HCT116 (cell line): Measurements from ENCODE around the gene DOCK4. TPM values are rescaled to one million over a fixed set of nuclear protein-coding genes. Genes with fewer than 3 reads are reported as not detected.

ENCODE experiments used
- ATAC-seq: fragments of 200-7000 bp; cut with Tn5 transposase; 2 replicates; pipeline ENCODE4 v1.9.1; 2020; ENCODE audit warnings: mild to moderate bottlenecking, moderate library complexity
- BruUV-seq: library from RNA; stranded (reverse); fragments of 400-500 nt; replicated peaks from 2 replicates; lab custom pipeline; 2021; lab: Mats Ljungman, UMichigan
- CTCF ChIA-PET: fragments of 300-600 bp; sonication (Branson Sonifier 250); formaldehyde crosslinking; loops from one replicate; lab custom pipeline; 2021; ENCODE audit warnings: antibody characterized with exemption; lab: Charles Lee
- POLR2A ChIA-PET: fragments of 300-600, 350-600 bp; sonication (Branson Sonifier 250); formaldehyde crosslinking; loops from one replicate; lab custom pipeline; 2021; ENCODE audit warnings: antibody characterized with exemption; lab: Charles Lee
- RAD21 ChIA-PET, 2 experiments: fragments of 300-600 bp; sonication (Branson Sonifier 250); formaldehyde crosslinking; loops; one replicate each; lab custom pipeline; 2023; ENCODE audit warnings: low total read pairs in 2 of 2; ENCODE audit not compliant: uncharacterized antibody in 2 of 2, unreplicated experiment in 2 of 2, low non-redundant PET in 1 of 2; lab: Charles Lee
- DNase-seq: peaks from one replicate; pipeline ENCODE4 v3.0.0-alpha.2; 2010; ENCODE audit warnings: low read depth, low spot score
- H2AFZ ChIP-seq: fragments of 200-600 bp; shearing (Covaris generic), sonication (generic); 2 replicates; pipeline ENCODE4 v1.6.1; 2017; ENCODE audit warnings: low read depth, mixed run types, mixed read lengths, antibody characterized with exemption, low read length; ENCODE audit not compliant: poor library complexity, severe bottlenecking
- H3K27ac ChIP-seq: 2 replicates; pipeline ENCODE4 v1.5.1; 2012; ENCODE audit warnings: low read depth, low read length
- H3K27me3 ChIP-seq: fragments of 200-600 bp; sonication (generic); 2 replicates; pipeline ENCODE4 v1.6.1; 2016; ENCODE audit warnings: mixed run types, low read length, mixed read lengths; ENCODE audit not compliant: insufficient read depth
- H3K36me3 ChIP-seq, 2 experiments: fragments of 200-500 bp in 1 of 2; fragments of 200-600 bp in 1 of 2; sonication (Bioruptor generic) in 1 of 2; sonication (generic) in 1 of 2; 2 replicates each; pipeline versions ENCODE4 v1.5.1 to v1.6.1; 2014 to 2016; ENCODE audit warnings: low read length in 2 of 2, inconsistent platforms in 1 of 2, mixed read lengths in 1 of 2, mixed run types in 1 of 2; ENCODE audit not compliant: insufficient read depth in 2 of 2, control insufficient read depth in 1 of 2
- H3K4me1 ChIP-seq, 2 experiments: fragments of 200-600 bp in 1 of 2; sonication (generic) in 1 of 2; 2 replicates each; pipeline versions ENCODE4 v1.5.1 to v1.6.1; 2012 to 2017; ENCODE audit warnings: low read length in 2 of 2, inconsistent platforms in 1 of 2, mild to moderate bottlenecking in 1 of 2, mixed read lengths in 1 of 2, mixed run types in 1 of 2, moderate library complexity in 1 of 2; ENCODE audit not compliant: insufficient read depth in 2 of 2, control insufficient read depth in 1 of 2
- H3K4me2 ChIP-seq: fragments of 200-600 bp; sonication (generic); 2 replicates; pipeline ENCODE4 v1.6.1; 2017; ENCODE audit warnings: mixed run types, low read length, mixed read lengths
- H3K4me3 ChIP-seq, 2 experiments: fragments of 200-600 bp in 1 of 2; sonication (generic) in 1 of 2; replicated peaks in 1 of 2; 2 replicates each; pipeline ENCODE4 v1.5.1; 2011 to 2016; ENCODE audit warnings: low read length in 2 of 2, control low read depth in 1 of 2, low read depth in 1 of 2, mild to moderate bottlenecking in 1 of 2, mixed read lengths in 1 of 2, mixed run types in 1 of 2
- H3K79me2 ChIP-seq: fragments of 200-600 bp; sonication (generic); 2 replicates; pipeline ENCODE4 v1.6.1; 2017; ENCODE audit warnings: mild to moderate bottlenecking, mixed run types, low read length, moderate library complexity, mixed read lengths; ENCODE audit not compliant: insufficient read depth
- H3K9ac ChIP-seq: fragments of 200-600 bp; sonication (generic); 2 replicates; pipeline ENCODE4 v1.6.1; 2016; ENCODE audit warnings: low read length, mixed read lengths
- H3K9me2 ChIP-seq: fragments of 200-600 bp; sonication (generic), shearing (Covaris generic); 2 replicates; pipeline ENCODE4 v1.6.1; 2017; ENCODE audit warnings: mixed run types, mild to moderate bottlenecking, moderate library complexity; ENCODE audit not compliant: insufficient read depth
- H3K9me3 ChIP-seq, 2 experiments: fragments of 200-500 bp in 1 of 2; fragments of 200-600 bp in 1 of 2; sonication (Bioruptor generic) in 1 of 2; sonication (generic) in 1 of 2; 2 replicates each; pipeline ENCODE4 v1.6.1; 2014 to 2017; ENCODE audit warnings: low read length in 2 of 2, mixed read lengths in 2 of 2, inconsistent platforms in 1 of 2, low read depth in 1 of 2, mild to moderate bottlenecking in 1 of 2, mixed run types in 1 of 2, moderate library complexity in 1 of 2; ENCODE audit not compliant: control insufficient read depth in 1 of 2, insufficient read depth in 1 of 2
- H4K20me1 ChIP-seq: fragments of 200-600 bp; sonication (generic), shearing (Covaris generic); 2 replicates; pipeline ENCODE4 v1.6.1; 2017; ENCODE audit warnings: mixed run types, mild to moderate bottlenecking, moderate library complexity; ENCODE audit not compliant: insufficient read depth
- CBX3 ChIP-seq: IDR thresholded peaks from 2 replicates; pipeline ENCODE4 v1.6.1; 2012; ENCODE audit warnings: low read depth
- CEBPB ChIP-seq: IDR thresholded peaks from 2 replicates; pipeline ENCODE4 v1.6.1; 2012; ENCODE audit warnings: low read depth
- EGR1 ChIP-seq: IDR thresholded peaks from 2 replicates; pipeline ENCODE4 v1.6.1; 2012; ENCODE audit warnings: low read depth
- EZH2 ChIP-seq: fragments of 200-600 bp; sonication (generic); IDR thresholded peaks from 2 replicates; pipeline ENCODE4 v1.6.1; 2017; ENCODE audit warnings: antibody characterized with exemption, mixed run types
- EZH2phosphoT487 ChIP-seq: fragments of 200-600 bp; IDR thresholded peaks from 2 replicates; pipeline ENCODE4 v1.6.1; 2018; ENCODE audit warnings: antibody characterized with exemption, borderline replicate concordance
- RAD21 ChIP-seq: IDR thresholded peaks from 2 replicates; pipeline ENCODE4 v1.6.1; 2012; ENCODE audit warnings: low read depth, mild to moderate bottlenecking
- SIN3A ChIP-seq: IDR thresholded peaks from 2 replicates; pipeline ENCODE4 v1.6.1; 2012; ENCODE audit warnings: low read depth
- SRF ChIP-seq: IDR thresholded peaks from 2 replicates; pipeline ENCODE4 v1.6.1; 2012; ENCODE audit warnings: low read depth
- YY1 ChIP-seq: IDR thresholded peaks from 2 replicates; pipeline ENCODE4 v1.6.1; 2011; ENCODE audit warnings: low read length, low read depth, moderate library complexity, mild to moderate bottlenecking; ENCODE audit not compliant: insufficient replicate concordance; ENCODE audit errors: extremely low read depth
- ZFX ChIP-seq: fragments of 450-650 bp; IDR thresholded peaks from 2 replicates; pipeline ENCODE4 v1.6.1; 2017
- ZNF274 ChIP-seq: fragments of 200-500 bp; sonication (Bioruptor generic); IDR thresholded peaks from 2 replicates; pipeline ENCODE4 v1.6.1; 2014; ENCODE audit warnings: mild to moderate bottlenecking, low read depth, low read length, inconsistent platforms
- intact Hi-C: fragments of 100-400 bp; cut with micrococcal nuclease; formaldehyde crosslinking; loops from 2 replicates; pipeline ENCODE4 v1.10.0; 2022
- total RNA-seq: library from RNA; stranded (reverse); gene quantifications from one replicate; pipeline ENCODE4 v1.2.1, GENCODE V29; 2021; ENCODE audit not compliant: unreplicated experiment
- TF ChIP-seq, protein P1 (sequence below): IDR thresholded peaks from 2 replicates; pipeline ENCODE4 v1.6.1; 2012

The DOCK4 gene
- total RNA-seq, 1 experiment from 2014 or later = 2.2 TPM

DNA sequence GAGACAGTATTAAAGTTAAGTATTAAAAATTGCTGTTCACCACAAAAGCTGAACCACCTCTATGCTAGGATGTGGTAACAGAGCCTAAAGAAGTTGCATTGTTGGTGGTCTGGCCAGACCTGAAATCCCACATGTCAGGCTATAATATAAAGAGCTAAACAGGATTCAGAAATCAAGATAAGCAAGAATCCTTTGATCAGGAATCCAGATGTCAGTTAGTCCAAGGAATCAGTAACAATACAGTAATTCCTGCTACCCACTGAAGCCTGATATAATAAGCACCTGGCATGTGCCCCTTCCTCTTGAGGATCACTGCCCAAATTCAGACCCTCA is 49.2 kb upstream of the DOCK4 start:
- H2AFZ ChIP-seq = no peak overlapping the region
- no peaks in the 10 kb centered on the region for H4K20me1 ChIP-seq
- H3K4me3 ChIP-seq = no peak overlapping the region
- no peaks in the 10 kb centered on the region for H3K27me3 ChIP-seq
- ATAC-seq (no peak), DNase-seq (no peak)
- H3K9me3 ChIP-seq = no peaks in the 10 kb centered on the region
- no peak overlapping the region for H3K9ac ChIP-seq
- CTCF ChIA-PET = no interaction called here
- no TSS peak for BruUV-seq
- no peak overlapping the region for H3K4me2 ChIP-seq
- H3K9me2 ChIP-seq = no peaks in the 10 kb centered on the region
- no peak overlapping the region for H3K27ac ChIP-seq
- H3K79me2 ChIP-seq = no peaks in the 10 kb centered on the region
- H3K36me3 ChIP-seq = no peaks in the 10 kb centered on the region
- intact Hi-C loops = no loop called here
- POLR2A ChIA-PET = no interaction called here
- H3K4me1 ChIP-seq = no peaks in the 10 kb centered on the region
- RAD21 ChIA-PET = no interaction called here
- TF ChIP-seq CEBPB = no peak
- TF ChIP-seq EZH2 = no peak
- TF ChIP-seq SIN3A = no peak
- TF ChIP-seq, protein P1, sequence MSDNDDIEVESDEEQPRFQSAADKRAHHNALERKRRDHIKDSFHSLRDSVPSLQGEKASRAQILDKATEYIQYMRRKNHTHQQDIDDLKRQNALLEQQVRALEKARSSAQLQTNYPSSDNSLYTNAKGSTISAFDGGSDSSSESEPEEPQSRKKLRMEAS = no peak
- no peak for TF ChIP-seq SRF
- no peak for TF ChIP-seq RAD21
- no peak for TF ChIP-seq EGR1
- no peak for TF ChIP-seq ZNF274
- no peak for TF ChIP-seq CBX3
- TF ChIP-seq EZH2phosphoT487 = no peak
- no peak for TF ChIP-seq YY1

DNA sequence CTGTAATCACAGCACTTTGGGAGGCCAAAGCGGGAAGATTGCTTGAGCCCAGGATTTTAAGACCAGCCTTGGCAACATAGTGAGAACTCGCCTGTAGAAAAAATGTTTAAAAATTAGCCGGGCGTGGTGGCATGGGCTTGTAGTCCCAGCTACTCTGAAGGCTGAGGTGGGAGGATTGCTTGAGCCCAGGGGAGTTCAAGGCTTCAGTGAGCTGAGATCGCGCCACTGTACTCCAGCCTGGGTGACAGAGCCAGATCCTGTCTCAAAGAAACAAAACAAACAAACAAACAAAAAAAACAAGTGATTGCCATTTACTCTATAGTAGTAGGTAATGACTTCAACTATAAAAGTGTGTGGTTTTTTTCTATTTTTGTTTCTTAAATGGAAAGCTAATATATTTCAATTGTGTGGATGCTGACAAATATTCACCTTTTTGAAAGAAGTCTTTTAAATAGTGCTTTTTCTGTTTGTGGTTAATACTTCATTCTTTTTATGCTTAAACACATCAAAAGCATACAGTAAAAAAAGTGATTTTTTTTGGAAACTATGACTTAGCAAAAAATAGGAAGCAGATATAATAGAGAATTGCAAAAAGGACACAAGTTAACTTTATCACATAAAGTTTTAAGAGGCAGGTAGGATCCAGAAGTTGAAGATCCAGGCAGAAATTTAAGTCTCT is 48.6 kb upstream of the DOCK4 start:
- Histone ChIP-seq H3K4me1 (no peaks in the 10 kb centered on the region), H4K20me1 (no peaks in the 10 kb centered on the region), H2AFZ (no peak overlapping the region), H3K4me2 (no peak overlapping the region), H3K27ac (no peak overlapping the region), H3K9me2 (no peaks in the 10 kb centered on the region), H3K27me3 (no peaks in the 10 kb centered on the region), H3K9me3 (no peaks in the 10 kb centered on the region), H3K9ac (no peak overlapping the region), H3K79me2 (no peaks in the 10 kb centered on the region), H3K4me3 (no peak overlapping the region), H3K36me3 (no peaks in the 10 kb centered on the region)
- no TSS peak for BruUV-seq
- no peak for TF ChIP-seq ZFX
- TF ChIP-seq, protein P1 = no peak
- CTCF ChIA-PET = no interaction called here
- ATAC-seq (no peak), DNase-seq (no peak)
- POLR2A ChIA-PET = no interaction called here
- intact Hi-C loops = no loop called here
- RAD21 ChIA-PET = no interaction called here
